Fibroblast of skin of scalp (primary cell): ENCODE measurements around the gene ARG1.

Experiments used
- DNase-seq: peaks from one replicate; pipeline ENCODE4 v3.0.0-alpha.2; 2013

The ARG1 gene

DNA sequence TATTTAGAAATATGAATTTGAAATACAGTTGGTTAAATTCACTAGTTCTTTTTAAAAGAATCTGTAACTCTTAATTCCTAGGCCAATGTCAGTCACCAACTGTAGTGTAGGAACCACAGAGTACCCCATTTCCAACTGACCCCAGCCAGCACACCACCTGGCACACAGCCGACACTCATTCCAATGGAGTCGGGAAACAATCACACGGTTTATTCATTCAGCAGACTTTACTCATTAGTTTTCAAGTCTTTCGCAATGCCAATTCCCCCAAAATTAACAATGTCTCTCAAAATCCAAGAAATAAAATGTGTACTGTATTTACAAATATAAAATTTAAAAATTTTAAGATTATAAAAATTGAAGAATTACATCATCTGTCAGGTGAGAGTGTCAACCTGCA, 13.5 kb downstream of the ARG1 start:
- no peak for DNase-seq

DNA sequence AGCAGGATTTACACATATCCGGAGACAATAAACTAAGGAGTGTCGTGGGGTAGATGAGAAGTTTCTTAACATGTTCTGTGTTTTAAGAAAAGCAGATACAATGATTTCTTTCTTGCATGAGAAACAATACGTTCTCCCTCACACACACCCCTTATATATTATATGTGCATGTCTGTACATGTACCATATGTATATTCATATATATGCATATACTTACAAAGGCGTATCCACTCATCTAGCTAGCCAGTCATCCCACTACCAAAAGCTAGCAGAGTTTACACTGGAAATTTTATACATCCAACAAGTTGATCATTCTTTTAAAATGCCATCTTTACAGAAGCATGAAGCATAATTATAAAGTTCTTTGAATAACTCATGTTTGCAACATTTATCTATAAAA, 14.9 kb downstream of the ARG1 start:
- no peak for DNase-seq

DNA sequence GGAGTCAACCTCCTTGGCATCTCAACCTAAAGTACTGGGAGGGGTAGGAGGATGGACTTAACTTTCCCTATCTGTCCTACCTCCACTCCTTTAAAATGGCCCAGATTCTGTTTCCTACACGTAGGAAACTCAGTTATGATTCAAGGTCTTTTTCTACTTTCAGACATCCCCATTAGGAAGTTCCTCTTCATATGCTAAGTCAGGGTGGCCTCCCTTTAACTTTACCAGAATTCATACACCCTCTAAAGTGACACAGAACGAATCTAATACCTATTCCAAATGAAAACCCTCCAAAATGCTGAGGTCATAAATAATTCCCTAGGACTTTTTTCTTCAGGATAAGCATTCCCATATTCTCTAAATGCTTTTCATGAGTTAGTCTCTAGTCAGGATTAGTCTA, 15.6 kb downstream of the ARG1 start:
- no peak for DNase-seq

DNA sequence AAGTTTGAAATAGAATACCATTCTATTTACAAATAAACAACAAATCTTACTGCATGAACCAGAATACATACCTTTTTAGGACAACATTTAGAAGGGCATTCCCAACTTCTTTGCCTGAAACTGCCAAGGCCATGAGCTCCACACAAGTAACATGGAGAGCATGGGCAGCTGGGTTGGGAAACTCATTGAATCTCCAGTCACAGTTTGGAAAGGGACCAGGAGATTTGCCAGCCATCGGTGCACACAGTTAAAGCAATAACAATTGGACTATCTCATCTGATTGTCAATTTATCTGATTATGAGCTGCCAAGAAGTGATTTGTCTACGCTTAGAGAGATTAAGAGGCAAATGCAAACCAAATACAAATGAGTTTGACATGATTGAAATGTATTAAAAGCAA, 19.9 kb downstream of the ARG1 start:
- no peak for DNase-seq

DNA sequence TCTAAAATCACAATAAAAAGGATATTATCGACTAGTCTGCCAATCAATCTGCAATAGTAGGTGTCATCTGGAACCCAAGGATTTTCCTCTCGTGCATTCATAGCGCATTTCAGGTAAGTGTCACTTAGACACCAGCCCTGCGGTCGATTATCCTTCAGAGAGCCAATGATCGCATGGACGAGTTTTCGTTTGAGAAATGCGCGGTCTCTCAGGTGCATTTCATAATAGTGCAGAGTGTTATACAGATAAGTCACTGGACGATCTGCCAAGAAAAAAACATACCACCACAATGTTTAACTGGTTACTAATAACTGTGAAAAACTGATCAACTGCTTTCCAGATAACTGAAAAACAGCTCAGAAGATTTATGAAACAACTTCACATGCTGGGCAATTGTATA, 21.0 kb downstream of the ARG1 start:
- no peak for DNase-seq

DNA sequence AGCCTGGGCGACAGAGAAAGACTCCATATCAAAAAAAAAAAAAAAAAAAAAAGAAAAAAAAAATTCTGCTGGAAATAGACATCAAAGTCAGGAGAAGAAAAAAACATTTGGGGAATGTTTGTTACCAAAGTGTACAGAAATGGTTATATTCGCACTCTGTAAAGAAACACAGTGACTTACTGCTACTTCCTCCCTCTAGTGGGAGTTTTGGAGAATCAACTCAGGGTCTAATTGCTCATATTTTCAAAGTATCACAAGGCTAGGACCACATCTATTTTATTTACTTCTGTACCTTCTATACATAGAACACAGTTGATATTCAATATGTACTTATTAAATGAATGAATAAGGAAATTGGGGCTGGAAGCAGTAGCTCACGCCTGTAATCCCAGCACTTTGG, 24.4 kb downstream of the ARG1 start:
- DNase-seq, result peak; percentile 1

DNA sequence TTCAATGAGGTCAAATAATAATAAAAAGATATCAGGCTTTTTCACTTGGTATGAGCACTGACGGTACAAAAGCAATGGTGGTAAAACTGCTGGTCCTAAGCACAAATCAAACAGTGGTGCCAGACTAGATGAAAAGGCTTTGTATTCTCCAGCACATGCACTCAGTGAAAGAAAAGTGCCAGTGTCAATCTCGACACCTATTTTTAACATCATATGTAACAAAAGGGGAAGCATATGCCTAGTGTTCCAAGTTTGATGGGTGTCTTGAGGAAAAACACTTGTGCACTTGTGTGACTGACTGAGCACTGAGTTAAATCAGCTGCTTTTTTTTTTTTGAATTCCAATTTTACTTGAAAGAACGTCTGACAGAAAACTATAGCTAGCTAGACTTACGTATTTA, 27.7 kb downstream of the ARG1 start:
- DNase-seq, result no peak

DNA sequence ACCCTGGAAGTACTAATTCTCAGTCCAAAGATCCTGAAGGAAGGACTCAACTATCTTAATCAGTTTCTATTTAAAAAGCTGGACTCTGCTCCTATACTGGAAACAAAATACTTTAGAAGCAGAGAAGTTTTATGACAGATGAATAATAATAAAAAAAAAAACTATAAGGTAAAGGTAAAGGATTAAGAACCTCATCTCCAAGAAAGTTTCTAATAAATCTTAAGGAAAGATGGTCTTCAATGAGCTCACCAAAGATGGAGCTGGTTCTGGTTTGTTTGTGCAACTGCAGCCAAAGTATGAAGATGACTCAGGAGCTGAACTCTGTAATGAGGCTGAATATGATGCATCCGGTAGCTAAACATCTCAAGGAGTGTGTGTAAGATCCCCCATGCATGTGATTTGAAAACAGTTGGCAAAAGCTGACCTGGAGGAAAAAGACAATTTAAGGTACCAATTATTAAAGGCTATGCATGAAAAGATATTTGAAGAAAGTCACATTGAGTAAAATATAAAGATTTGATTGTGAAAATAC, 29.8 kb downstream of the ARG1 start:
- peak; percentile 68 for DNase-seq

DNA sequence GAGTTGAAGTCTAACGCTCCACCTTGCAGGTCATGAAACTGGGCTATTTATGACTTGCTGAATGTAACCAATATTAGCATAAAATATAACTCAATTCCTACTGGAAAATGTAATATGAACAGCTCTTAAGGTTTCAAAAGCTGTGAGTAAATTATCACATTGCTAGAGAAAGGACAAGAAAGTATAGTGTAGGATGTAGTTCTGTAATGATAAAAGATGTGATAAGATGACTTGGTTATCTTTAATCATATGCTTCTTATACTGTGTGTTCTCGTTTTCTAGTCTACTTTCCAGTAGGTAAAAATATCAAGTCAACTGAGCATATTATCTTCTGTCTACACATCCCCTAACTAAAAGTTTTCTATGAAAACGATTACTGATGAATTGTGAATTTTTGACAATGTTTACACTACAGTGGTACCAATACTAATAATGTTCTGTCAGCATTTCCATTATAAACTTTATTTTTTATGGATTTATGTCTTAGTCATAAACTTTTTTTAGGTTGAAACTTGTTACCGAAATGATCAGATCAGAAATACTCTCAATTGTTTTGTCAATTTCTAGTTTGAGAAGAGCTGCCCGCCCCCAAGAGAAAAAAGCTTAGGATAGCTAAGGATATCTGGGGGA, 40.4 kb downstream of the ARG1 start:
- DNase-seq, result no peak

DNA sequence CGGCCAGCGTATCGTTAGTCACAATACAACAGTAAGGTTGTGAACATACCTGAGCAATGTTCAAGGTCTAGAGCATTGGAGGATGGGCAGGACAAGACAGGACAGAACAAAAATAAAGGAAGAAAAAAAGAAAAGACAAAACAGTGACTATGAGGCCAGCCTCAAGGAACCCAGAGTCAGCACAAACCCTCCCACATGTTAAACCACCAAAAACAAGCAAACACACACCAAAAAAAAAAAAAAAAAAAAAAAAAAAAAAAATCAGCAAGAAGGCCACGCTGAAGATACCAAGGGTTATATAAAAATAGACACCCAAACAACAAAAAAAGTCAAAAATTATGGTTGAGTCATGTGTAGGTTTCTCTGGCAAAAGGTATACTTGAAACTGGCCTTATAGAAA, 42.2 kb downstream of the ARG1 start:
- DNase-seq, result no peak

DNA sequence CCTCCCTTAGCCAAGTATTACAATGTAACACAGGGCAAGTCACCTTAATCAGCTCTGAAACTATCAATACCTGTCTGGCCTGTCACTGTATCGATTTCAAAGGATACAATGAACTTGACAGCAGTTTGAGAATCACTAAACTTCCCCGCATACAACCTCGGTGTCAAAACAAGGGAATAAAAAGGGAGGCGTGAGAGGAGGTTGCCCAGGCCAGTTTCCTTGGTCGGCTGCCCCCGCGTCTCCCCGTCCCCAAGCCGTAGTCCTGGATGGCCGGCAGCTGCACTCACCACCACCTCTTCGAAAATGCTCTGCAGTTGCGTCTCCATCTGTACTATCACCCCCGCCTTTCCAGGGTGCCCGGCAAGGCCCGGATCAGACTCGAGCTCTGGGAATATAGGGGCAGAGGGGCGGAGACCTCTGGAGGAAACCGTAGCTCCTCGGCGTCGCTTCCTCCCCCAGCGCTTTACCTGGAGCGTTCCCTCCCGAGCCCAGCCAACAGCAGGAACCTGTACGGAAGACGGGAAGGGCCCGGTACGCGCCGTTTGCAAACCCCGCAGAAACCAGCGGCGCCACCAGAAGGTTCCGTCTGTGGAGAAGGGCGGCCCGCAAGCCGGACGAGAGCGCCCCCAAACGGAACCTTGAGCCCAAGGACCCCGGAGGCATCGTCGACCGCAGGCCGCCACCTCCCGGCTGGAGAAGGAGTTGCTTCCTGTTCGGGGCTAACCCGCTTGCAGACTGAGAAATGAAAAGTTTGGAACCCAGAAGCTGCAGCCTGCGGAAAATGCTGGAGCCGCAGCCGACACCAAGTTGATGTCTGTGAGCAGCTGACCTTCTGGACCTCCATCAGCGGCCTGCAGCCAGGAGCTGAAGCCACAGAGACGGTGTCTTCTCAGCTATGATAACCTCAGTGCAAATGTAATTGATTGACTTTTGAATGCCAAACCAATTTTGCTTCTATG, 55.0 kb downstream of the ARG1 start, which contains the start of gene MED23:
Gene MED23, minus strand, starts transcription at position 519 of the 959 bp plus-strand sequence. Its CDS starts 193 bp downstream, at position 326.
- peak; percentile 93 for DNase-seq

DNA sequence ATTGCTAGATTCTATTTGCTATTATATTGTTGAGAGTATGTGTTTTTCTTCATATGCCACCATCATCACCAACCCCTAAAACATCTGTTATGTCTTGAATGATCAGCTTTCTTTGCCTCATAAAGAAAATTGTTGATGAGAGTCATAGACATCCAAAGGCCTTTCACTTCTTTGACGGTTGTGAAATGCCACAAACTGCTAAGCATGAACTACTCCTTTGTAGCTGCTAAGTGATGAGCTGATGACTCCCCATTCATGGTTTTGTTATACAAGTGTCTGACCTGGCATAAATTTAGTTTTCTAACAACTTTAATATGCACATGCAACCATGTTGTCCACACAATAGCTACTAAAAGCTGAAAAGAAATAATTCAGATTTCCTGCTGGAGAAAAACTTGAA, 55.7 kb downstream of the ARG1 start:
- DNase-seq, result no peak

DNA sequence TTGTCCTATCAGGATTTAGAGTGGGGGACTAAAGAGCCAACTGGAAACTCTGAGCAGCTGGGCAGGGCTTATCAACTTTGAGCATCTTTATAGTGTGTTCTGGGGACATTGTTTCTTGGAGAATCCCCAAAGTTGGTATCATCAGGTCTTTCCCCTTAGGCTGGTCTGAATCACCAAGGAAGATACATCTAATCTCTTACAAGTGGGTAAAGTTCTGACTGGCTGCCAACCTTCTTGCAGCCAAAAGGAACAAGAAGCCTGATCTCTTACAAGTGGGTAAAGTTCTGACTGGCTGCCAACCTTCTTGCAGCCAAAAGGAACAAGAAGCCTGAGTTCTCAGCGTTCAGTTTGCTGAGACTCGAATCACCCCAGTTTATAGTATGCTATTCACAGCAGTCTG, 56.6 kb downstream of the ARG1 start:
- no peak for DNase-seq

DNA sequence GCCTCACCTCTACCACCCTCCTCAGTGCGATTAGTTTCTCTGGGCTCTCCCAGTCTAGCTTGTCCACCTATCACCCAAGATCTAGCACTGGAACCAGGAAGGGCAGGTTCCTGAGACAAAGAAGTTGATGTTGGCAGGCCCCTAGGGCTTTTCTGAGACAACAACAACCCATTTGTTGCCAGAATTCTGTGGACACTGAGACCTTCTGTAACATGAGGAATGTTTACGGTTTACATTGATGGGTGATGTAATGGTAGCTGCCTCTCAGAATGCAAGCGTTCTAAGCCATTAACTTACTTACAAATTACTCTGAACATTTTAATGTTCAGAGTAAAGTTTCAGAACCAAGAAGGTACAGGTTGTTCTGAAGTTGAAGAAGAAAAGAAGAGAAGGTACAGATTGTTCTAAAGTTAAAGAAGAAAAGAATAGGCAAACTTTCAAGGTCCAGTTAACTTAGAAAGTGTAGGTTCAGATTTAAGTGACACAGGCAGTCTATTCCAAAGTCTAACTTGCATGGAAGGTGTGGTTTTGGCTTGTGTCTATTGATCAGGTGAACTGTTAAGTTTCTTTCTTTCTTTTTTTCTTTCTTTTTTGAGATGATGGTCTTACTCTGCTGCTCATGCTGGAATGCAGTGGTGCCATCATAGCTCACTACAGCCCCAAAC, 58.7 kb downstream of the ARG1 start:
- no peak for DNase-seq
